ENCODE results near the gene TPPP2.

TPPP2 gene

DNA sequence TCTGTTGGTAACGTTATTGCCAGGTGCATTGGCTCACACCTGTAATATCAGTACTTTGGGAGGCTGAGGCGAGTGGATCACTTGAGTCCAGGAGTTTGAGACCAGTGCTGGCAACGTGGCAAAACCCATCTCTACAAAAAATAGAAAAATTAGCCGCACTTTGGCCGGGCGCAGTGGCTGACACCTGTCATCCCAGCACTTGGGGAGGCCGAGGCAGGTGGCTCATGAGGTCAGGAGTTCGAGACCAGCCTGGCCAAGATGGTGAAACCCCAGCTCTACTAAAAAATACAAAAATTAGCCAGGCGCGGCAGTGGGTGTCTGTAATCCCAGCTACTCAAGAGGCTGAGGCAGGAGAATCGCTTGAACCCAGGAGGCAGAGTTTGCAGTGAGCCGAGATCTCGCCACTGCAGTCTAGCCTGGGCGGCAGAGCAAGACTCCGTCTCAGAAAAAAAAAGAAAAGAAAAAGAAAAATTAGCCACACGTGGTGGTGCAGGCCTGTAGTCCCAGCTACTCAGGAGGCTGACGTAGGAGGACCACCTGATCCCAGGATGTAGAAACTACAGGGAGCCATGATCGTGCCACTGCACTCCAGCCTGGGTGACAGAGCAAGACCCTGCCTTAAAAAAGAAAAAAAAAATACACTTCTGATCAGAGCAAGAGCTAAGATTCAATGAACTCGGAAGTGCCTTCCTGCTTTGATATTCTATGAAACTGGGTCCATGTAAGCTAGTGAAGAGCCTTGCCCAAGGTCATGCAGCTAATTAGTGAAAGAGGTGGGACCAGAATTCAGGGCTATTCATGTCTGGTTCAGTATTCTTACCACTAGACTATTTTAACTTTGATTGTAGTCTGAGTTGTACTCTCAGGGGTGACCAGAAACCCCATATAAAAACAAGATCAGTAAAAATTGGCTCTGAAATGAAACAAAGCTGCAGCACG lies 23.4 kb downstream of the TPPP2 start:
- TF ChIP-seq, protein P1, sequence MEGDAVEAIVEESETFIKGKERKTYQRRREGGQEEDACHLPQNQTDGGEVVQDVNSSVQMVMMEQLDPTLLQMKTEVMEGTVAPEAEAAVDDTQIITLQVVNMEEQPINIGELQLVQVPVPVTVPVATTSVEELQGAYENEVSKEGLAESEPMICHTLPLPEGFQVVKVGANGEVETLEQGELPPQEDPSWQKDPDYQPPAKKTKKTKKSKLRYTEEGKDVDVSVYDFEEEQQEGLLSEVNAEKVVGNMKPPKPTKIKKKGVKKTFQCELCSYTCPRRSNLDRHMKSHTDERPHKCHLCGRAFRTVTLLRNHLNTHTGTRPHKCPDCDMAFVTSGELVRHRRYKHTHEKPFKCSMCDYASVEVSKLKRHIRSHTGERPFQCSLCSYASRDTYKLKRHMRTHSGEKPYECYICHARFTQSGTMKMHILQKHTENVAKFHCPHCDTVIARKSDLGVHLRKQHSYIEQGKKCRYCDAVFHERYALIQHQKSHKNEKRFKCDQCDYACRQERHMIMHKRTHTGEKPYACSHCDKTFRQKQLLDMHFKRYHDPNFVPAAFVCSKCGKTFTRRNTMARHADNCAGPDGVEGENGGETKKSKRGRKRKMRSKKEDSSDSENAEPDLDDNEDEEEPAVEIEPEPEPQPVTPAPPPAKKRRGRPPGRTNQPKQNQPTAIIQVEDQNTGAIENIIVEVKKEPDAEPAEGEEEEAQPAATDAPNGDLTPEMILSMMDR (IDR thresholded peaks at IDR 0.05), result no peak
- Histone ChIP-seq H3K36me3 (no peaks in the 10 kb centered on the region), H3K4me1 (no peaks in the 10 kb centered on the region), H3K27ac (no peak overlapping the region), H3K27me3 (no peaks in the 10 kb centered on the region), H3K9me3 (no peaks in the 10 kb centered on the region), H3K4me3 (no peak overlapping the region)
- DNase-seq, result no peak
- intact Hi-C loops (cut with DNase I; ENCODE audit: low total_unique reads), result no loop called here

DNA sequence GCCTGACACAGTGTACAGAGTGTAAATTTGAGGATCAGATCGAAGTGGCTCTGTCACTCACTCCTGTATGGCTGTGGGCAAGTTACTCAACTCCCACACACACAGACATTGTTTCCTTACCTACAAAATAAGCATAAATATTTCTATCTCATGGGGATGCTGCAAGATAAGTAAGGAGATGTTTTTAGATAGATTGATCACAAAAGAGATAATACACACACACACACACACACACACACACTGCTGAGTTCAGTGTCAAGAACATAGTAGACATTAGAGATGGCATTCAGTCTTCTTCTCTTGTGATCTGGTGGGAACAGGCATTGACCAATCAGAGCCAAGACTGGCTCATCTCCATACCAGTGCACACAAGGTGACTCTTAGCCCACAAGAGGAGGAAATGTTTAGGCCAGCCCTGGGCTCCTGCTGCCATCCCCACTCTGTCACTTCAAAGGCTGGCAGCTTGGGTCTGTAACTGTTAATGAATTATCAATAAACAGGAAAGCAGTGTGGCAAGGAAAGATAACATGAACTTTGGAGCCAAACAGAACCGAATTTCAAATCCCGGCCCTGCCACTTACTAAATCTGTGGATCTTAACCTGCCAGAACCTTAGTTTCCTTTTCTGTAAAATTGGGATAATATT lies 24.2 kb downstream of the TPPP2 start:
- H3K36me3 ChIP-seq, result no peaks in the 10 kb centered on the region
- intact Hi-C loops (cut with DNase I; ENCODE audit: low total_unique reads), result no loop called here
- H3K9me3 ChIP-seq, result no peaks in the 10 kb centered on the region
- DNase-seq, result no peak
- H3K27ac ChIP-seq, result no peak overlapping the region
- H3K4me3 ChIP-seq, result no peak overlapping the region
- H3K4me1 ChIP-seq, result no peaks in the 10 kb centered on the region
- TF ChIP-seq, protein P1 (IDR thresholded peaks at IDR 0.05), result no peak
- no peaks in the 10 kb centered on the region for H3K27me3 ChIP-seq

DNA sequence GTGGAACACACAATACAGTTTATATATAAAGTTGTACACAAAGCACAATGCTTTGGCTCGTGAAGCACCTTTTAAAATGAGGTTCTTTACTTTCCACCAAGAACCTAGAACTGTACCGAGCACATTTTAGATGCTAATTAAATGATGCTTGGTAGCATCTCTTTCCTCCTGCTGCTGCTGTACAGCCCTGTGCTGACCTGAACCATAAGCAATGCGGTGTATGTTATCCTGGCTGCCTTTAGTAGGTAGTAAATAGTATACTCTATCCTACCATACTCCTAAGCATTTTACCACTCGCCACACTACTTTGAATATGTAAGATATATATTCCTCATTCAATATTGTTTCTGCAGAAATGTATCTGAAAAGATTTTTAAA lies 24.7 kb downstream of the TPPP2 start:
- H3K4me1 ChIP-seq, result no peaks in the 10 kb centered on the region
- no peaks in the 10 kb centered on the region for H3K36me3 ChIP-seq
- H3K27me3 ChIP-seq, result no peaks in the 10 kb centered on the region
- TF ChIP-seq, protein P1 (IDR thresholded peaks at IDR 0.05), result no peak
- no peak overlapping the region for H3K27ac ChIP-seq
- intact Hi-C loops (cut with DNase I; ENCODE audit: low total_unique reads), result no loop called here
- H3K4me3 ChIP-seq, result no peak overlapping the region
- no peak for DNase-seq
- no peaks in the 10 kb centered on the region for H3K9me3 ChIP-seq

DNA sequence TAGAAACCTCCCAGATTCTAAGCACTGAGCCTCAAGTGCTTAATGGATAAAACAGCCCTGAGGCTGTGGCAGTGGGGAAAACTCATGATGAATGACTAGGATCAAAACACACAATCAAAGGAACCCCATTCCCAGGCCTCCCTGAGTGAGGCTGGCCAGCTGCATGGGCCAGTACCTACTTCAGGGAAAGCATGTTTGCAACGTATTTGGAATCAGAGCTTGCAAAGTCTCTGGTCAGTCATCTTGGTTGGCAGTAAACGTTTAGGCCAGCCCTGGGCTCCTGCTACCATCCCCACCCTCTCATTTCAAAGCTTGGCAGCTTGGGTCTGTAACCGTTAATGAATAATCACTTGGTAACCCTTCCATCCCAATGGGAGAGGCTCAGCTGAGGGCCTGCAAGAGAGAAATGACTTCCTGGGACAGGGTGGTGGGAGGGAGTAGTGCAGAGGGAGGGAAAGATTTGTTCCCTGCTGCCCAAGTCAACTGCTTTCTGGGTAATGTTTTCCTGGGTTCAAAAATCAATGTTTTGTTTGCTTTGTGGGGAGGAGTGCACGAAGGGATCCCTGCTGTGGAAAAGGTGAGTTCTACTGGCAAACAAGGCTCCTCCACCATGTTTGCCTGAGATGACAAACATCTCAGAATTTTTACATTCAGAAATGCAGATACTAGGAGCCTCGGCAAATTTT lies 25.6 kb downstream of the TPPP2 start:
- H3K27ac ChIP-seq, result no peak overlapping the region
- H3K4me1 ChIP-seq, result no peaks in the 10 kb centered on the region
- DNase-seq, result no peak
- no peak overlapping the region for H3K4me3 ChIP-seq
- no peaks in the 10 kb centered on the region for H3K27me3 ChIP-seq
- TF ChIP-seq, protein P1 (IDR thresholded peaks at IDR 0.05), result no peak
- H3K9me3 ChIP-seq, result no peaks in the 10 kb centered on the region
- intact Hi-C loops (cut with DNase I; ENCODE audit: low total_unique reads), result no loop called here
- no peaks in the 10 kb centered on the region for H3K36me3 ChIP-seq

DNA sequence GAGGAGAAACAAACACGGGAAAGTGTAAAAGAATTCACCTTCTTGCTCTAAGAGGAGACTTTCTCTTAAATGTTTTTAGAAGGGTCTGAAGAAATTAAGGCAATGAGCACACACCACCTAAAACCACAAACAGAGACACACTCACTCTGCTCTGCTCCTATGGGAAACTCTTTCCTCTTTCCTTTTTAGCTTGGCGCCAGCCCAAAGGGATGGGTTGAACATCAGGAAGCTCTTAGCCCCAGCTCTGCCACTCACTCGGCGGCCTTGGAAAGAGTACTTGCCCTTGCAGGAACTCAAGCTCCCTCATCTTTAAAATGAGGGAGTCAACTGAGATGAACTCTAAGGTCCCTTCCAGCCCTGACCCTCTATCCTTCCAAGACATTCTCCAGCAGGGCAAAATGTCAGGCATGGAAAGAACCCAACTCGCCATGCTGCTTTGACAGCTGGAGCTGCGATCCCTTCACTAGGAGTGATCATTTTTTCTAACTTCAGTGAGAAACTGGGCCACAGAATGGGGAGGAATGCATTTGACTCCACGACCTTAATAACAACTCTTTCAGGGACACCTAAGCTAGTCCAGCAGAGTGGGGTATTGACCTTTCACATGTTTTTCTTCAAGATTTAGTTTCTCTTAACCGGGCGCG lies 26.6 kb downstream of the TPPP2 start:
- Histone ChIP-seq H3K27me3 (no peaks in the 10 kb centered on the region), H3K27ac (no peak overlapping the region), H3K4me1 (no peaks in the 10 kb centered on the region), H3K4me3 (no peak overlapping the region), H3K9me3 (no peaks in the 10 kb centered on the region), H3K36me3 (no peaks in the 10 kb centered on the region)
- TF ChIP-seq, protein P1 (IDR thresholded peaks at IDR 0.05), result no peak
- no peak for DNase-seq
- intact Hi-C loops (cut with DNase I; ENCODE audit: low total_unique reads), result no loop called here

Data from tibial artery (tissue), 4 donors.